HepG2 (cell line): ENCODE measurements around the gene ZNF189. TPM values are rescaled to one million over a fixed set of nuclear protein-coding genes. Genes with fewer than 3 reads are reported as not detected.

ENCODE experiments used
- CREM ChIP-seq, 2 experiments: sonication (generic) in 1 of 2; formaldehyde crosslinking in 1 of 2; IDR thresholded peaks; 2 replicates each; pipeline versions ENCODE4 v1.4.0 to v1.6.1; 2016 to 2020; ENCODE audit warnings: antibody characterized with exemption in 1 of 2, mild to moderate bottlenecking in 1 of 2, missing genetic modification reagents in 1 of 2
- DNMT3B ChIP-seq: conservative IDR thresholded peaks from 2 replicates; pipeline ENCODE4 v1.6.1; 2016; ENCODE audit warnings: missing biosample characterization, control low read depth
- FOXP1 ChIP-seq, 2 experiments: fragments of 450-650 bp in 1 of 2; IDR thresholded peaks; 2 replicates each; pipeline ENCODE4 v1.6.1; 2017 to 2018; ENCODE audit warnings: antibody characterized with exemption in 1 of 2
- GMEB1 ChIP-seq: sonication (generic); formaldehyde crosslinking; IDR thresholded peaks from 2 replicates; pipeline ENCODE4 v1.5.1; 2020; ENCODE audit warnings: missing genetic modification reagents, mild to moderate bottlenecking, borderline replicate concordance
- HBP1 ChIP-seq: IDR thresholded peaks from 2 replicates; pipeline ENCODE4 v1.6.1; 2016; ENCODE audit warnings: low read depth, control low read depth
- HHEX ChIP-seq: IDR thresholded peaks from 2 replicates; pipeline ENCODE4 v1.6.1; 2016; ENCODE audit warnings: control low read depth
- HIVEP1 ChIP-seq: sonication (generic); formaldehyde crosslinking; IDR thresholded peaks from 2 replicates; pipeline ENCODE4 v1.4.0; 2020; ENCODE audit warnings: mild to moderate bottlenecking, missing genetic modification reagents
- HMGXB3 ChIP-seq: sonication (generic); formaldehyde crosslinking; IDR thresholded peaks from 2 replicates; pipeline ENCODE4 v1.4.0; 2020; ENCODE audit warnings: missing genetic modification reagents, borderline replicate concordance
- KAT7 ChIP-seq: IDR thresholded peaks from 2 replicates; pipeline ENCODE4 v1.6.1; 2018; ENCODE audit warnings: borderline replicate concordance, missing compliant biosample characterization
- KDM5B ChIP-seq: sonication (generic); formaldehyde crosslinking; IDR thresholded peaks from 2 replicates; pipeline ENCODE4 v1.4.0; 2020; ENCODE audit warnings: missing genetic modification reagents, mild to moderate bottlenecking, borderline replicate concordance
- MXI1 ChIP-seq: IDR thresholded peaks from 3 replicates; pipeline ENCODE4 v1.6.1; 2012; ENCODE audit warnings: low read depth, low read length, inconsistent platforms, borderline replicate concordance
- NR2F6 ChIP-seq, 2 experiments: IDR thresholded peaks; 2 replicates each; pipeline ENCODE4 v1.6.1; 2016; ENCODE audit warnings: antibody characterized with exemption in 1 of 2, mild to moderate bottlenecking in 1 of 2
- POLR2A ChIP-seq, 2 experiments: IDR thresholded peaks; 2 replicates each; pipeline ENCODE4 v1.6.1; 2011; ENCODE audit warnings: low read depth in 2 of 2, low read length in 2 of 2, mild to moderate bottlenecking in 1 of 2, moderate library complexity in 1 of 2; ENCODE audit not compliant: insufficient read depth in 1 of 2
- SIX1 ChIP-seq: sonication (generic); formaldehyde crosslinking; IDR thresholded peaks from 2 replicates; pipeline ENCODE4 v1.4.0; 2020; ENCODE audit warnings: missing genetic modification reagents, borderline replicate concordance
- SP140L ChIP-seq: sonication (generic); formaldehyde crosslinking; IDR thresholded peaks from 2 replicates; pipeline ENCODE4 v1.4.0; 2020; ENCODE audit warnings: missing genetic modification reagents, borderline replicate concordance
- TCF7 ChIP-seq: sonication (generic); IDR thresholded peaks from 2 replicates; pipeline ENCODE4 v1.6.1; 2016; ENCODE audit warnings: antibody characterized with exemption, low read depth
- ZBTB34 ChIP-seq: sonication (generic); formaldehyde crosslinking; IDR thresholded peaks from 2 replicates; pipeline ENCODE4 v1.8.0; 2022; ENCODE audit warnings: mild to moderate bottlenecking, missing genetic modification reagents
- ZMYM2 ChIP-seq: sonication (generic); formaldehyde crosslinking; IDR thresholded peaks from 2 replicates; pipeline ENCODE4 v1.8.0; 2022; ENCODE audit warnings: mild to moderate bottlenecking, missing genetic modification reagents
- ZNF121 ChIP-seq: sonication (generic); formaldehyde crosslinking; IDR thresholded peaks from 2 replicates; pipeline ENCODE4 v1.5.0; 2020; ENCODE audit warnings: mild to moderate bottlenecking, missing genetic modification reagents
- ZNF263 ChIP-seq: sonication (generic); formaldehyde crosslinking; IDR thresholded peaks from 2 replicates; pipeline ENCODE4 v1.4.0; 2020; ENCODE audit warnings: missing genetic modification reagents
- ZNF580 ChIP-seq: IDR thresholded peaks from 2 replicates; pipeline ENCODE4 v1.6.1; 2016; ENCODE audit warnings: low read depth, borderline replicate concordance
- polyA plus RNA-seq, 8 experiments: library from polyadenylated mRNA; depleted of rRNA in 3 of 8; stranded (reverse) in 7 of 8; unstranded in 1 of 8; fragments of >200 nt; fragmentation: Illumina TruSeq in 4 of 8; extraction: Trizol in 4 of 8; gene quantifications; 2 replicates each; pipeline versions ENCODE4 v1.2.1 to v1.2.3, GENCODE V29; 2011 to 2016; ENCODE audit warnings: low read depth in 4 of 8, missing spikeins in 1 of 8, mixed read lengths in 1 of 8; ENCODE audit not compliant: insufficient read depth in 1 of 8
- total RNA-seq, 5 experiments: library from RNA; depleted of rRNA; stranded (reverse); fragments of >200 nt; fragmentation: Illumina TruSeq; extraction: Trizol; gene quantifications; 2 replicates each; pipeline ENCODE4 v1.2.3, GENCODE V29; 2016; ENCODE audit warnings: low read depth in 1 of 5

Gene ZNF189
- total and polyA plus RNA-seq, 2 of the 13 experiments (the other 11 are each of a cell fraction or from before 2014, with no cell fraction given): 8.4 to 50.0 TPM

- TF ChIP-seq NR2F6 (IDR thresholded peaks at IDR 0.05) (peak; percentile 4; the same call in 1 of the 2 replicates), NR2F6 (CRISPR knock-in tag; IDR thresholded peaks at IDR 0.05) (no peak; the same call in 1 of the 2 replicates), MXI1 (no peak), ZNF580 (CRISPR knock-in tag) (0 out of 2 replicates have a peak, but pooled peaks have one; percentile 19), GMEB1 (CRISPR knock-in tag) (no peak), ZBTB34 (no peak), POLR2A (IDR thresholded peaks at IDR 0.05; ENCODE audit: insufficient read depth in 1 of 2, low read depth in 2 of 2, low read length in 2 of 2) (no peak), FOXP1 (IDR thresholded peaks at IDR 0.05) (peak; percentile 39; the same call in 1 of the 2 replicates), FOXP1 (CRISPR knock-in tag; IDR thresholded peaks at IDR 0.05) (peak; percentile 96), HIVEP1 (CRISPR knock-in tag) (no peak), DNMT3B (no peak), ZNF263 (CRISPR knock-in tag) (no peak), KAT7 (peak; percentile 32; the same call in 1 of the 2 replicates), ZNF121 (CRISPR knock-in tag) (no peak), CREM (IDR thresholded peaks at IDR 0.05) (peak; percentile 20; the same call in 1 of the 2 replicates), CREM (CRISPR knock-in tag; IDR thresholded peaks at IDR 0.05) (no peak), TCF7 (no peak), KDM5B (CRISPR knock-in tag) (no peak), HBP1 (0 out of 2 replicates have a peak, but pooled peaks have one; percentile 26), HHEX (CRISPR knock-in tag) (no peak), HMGXB3 (CRISPR knock-in tag) (0 out of 2 replicates have a peak, but pooled peaks have one; percentile 15), SIX1 (CRISPR knock-in tag) (0 out of 2 replicates have a peak, but pooled peaks have one; percentile 46), SP140L (CRISPR knock-in tag) (no peak), ZMYM2 (CRISPR knock-in tag) (no peak)
Observed at GRCh38 chr9:101387871-101388506, 10.7 kb upstream of the ZNF189 start (continued).
